RWPE2 (cell line): ENCODE measurements around the gene HIVEP3.

Experiments used
- ATAC-seq: fragments of 200-7000 bp; cut with Tn5 transposase; 3 replicates; pipeline ENCODE4 v1.9.1; 2021; ENCODE audit warnings: low read depth
- DNase-seq: peaks from one replicate; pipeline ENCODE4 v3.0.0-alpha.2; 2020; ENCODE audit warnings: low spot score
- H3K27ac ChIP-seq: fragments of 450-650 bp; 2 replicates; pipeline ENCODE4 v1.5.1; 2017; ENCODE audit warnings: mild to moderate bottlenecking; ENCODE audit not compliant: poor library complexity, severe bottlenecking
- H3K27me3 ChIP-seq: fragments of 250-450 bp; sonication (Bioruptor Pico); 2 replicates; pipeline ENCODE4 v1.5.1; 2021; ENCODE audit warnings: mild to moderate bottlenecking, moderate library complexity; ENCODE audit not compliant: insufficient read depth, poor library complexity, severe bottlenecking
- H3K36me3 ChIP-seq: fragments of 250-450 bp; sonication (Bioruptor Pico); 2 replicates; pipeline ENCODE4 v1.5.1; 2020; ENCODE audit warnings: low read depth, mild to moderate bottlenecking, moderate library complexity
- H3K4me1 ChIP-seq: fragments of 250-450 bp; sonication (Bioruptor Pico); 2 replicates; pipeline ENCODE4 v1.5.1; 2021; ENCODE audit warnings: mild to moderate bottlenecking, moderate library complexity; ENCODE audit not compliant: insufficient read depth, poor library complexity, severe bottlenecking
- H3K4me3 ChIP-seq: fragments of 250-450 bp; sonication (Bioruptor Pico); 2 replicates; pipeline ENCODE4 v1.5.1; 2021; ENCODE audit warnings: mild to moderate bottlenecking, moderate library complexity; ENCODE audit not compliant: severe bottlenecking
- H3K9me3 ChIP-seq: fragments of 250-450 bp; sonication (Bioruptor Pico); 2 replicates; pipeline ENCODE4 v1.5.1; 2021; ENCODE audit warnings: mild to moderate bottlenecking, moderate library complexity; ENCODE audit not compliant: severe bottlenecking
- TF ChIP-seq, protein P1 (sequence below): fragments of 450-650 bp; IDR thresholded peaks from one replicate; pipeline ENCODE4 v1.5.1; 2017; ENCODE audit warnings: mild to moderate bottlenecking, moderate library complexity; ENCODE audit not compliant: poor library complexity, severe bottlenecking

HIVEP3 gene

DNA sequence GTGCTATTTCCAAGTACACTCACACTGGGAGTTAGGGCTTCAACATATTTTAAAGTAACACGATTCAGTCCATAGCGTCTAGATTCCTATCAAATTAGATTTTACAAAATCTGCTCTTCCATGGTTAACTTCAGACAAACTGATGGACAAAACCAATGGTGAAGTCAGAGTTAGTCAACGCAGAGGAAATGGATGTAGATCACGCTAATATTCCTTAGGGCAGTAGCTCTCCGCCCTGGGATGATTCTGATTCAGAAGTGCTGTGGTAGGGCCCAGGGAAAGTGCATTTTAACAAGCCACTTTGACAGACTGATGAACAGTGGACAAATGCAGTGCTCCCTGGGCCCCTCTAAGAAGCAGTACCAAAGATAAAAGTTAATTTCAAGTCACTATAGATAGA lies 83.2 kb downstream of the HIVEP3 start:
- no peak for DNase-seq
- Histone ChIP-seq H3K36me3 (no peaks in the 10 kb centered on the region), H3K4me3 (no peak overlapping the region), H3K27me3 (no peaks in the 10 kb centered on the region), H3K4me1 (peaks cover 2% of the 10 kb centered on the region), H3K9me3 (no peaks in the 10 kb centered on the region), H3K27ac (no peak overlapping the region)
- no peak for ATAC-seq
- TF ChIP-seq, protein P1, sequence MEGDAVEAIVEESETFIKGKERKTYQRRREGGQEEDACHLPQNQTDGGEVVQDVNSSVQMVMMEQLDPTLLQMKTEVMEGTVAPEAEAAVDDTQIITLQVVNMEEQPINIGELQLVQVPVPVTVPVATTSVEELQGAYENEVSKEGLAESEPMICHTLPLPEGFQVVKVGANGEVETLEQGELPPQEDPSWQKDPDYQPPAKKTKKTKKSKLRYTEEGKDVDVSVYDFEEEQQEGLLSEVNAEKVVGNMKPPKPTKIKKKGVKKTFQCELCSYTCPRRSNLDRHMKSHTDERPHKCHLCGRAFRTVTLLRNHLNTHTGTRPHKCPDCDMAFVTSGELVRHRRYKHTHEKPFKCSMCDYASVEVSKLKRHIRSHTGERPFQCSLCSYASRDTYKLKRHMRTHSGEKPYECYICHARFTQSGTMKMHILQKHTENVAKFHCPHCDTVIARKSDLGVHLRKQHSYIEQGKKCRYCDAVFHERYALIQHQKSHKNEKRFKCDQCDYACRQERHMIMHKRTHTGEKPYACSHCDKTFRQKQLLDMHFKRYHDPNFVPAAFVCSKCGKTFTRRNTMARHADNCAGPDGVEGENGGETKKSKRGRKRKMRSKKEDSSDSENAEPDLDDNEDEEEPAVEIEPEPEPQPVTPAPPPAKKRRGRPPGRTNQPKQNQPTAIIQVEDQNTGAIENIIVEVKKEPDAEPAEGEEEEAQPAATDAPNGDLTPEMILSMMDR, result no peak

DNA sequence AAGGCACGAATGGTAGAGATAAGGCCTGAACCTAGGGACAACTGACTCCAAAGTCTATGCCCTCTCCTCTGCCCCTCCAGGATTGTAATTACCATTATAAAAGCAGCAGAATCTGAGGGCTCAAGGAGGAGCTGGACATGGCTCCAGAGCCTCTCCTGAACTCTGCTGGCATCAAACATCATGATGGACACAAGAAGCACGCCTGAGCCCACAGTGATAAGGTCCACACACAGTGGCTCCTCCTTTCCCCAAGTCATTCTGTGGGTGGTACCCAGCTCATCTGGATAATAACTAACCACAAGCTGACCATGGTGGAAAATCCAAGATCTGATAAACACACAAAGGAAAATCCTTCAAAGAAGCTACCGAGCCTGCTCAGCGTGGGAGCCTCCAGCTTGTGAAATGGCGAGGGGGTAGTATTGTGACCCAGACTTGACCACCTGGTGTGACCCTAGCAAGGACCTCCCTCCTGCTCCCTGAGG lies 85.2 kb downstream of the HIVEP3 start:
- Histone ChIP-seq H3K4me3 (no peak overlapping the region), H3K9me3 (no peaks in the 10 kb centered on the region), H3K4me1 (no peaks in the 10 kb centered on the region), H3K36me3 (no peaks in the 10 kb centered on the region), H3K27me3 (no peaks in the 10 kb centered on the region), H3K27ac (no peak overlapping the region)
- DNase-seq (no peak), ATAC-seq (no peak)
- TF ChIP-seq, protein P1, result no peak

DNA sequence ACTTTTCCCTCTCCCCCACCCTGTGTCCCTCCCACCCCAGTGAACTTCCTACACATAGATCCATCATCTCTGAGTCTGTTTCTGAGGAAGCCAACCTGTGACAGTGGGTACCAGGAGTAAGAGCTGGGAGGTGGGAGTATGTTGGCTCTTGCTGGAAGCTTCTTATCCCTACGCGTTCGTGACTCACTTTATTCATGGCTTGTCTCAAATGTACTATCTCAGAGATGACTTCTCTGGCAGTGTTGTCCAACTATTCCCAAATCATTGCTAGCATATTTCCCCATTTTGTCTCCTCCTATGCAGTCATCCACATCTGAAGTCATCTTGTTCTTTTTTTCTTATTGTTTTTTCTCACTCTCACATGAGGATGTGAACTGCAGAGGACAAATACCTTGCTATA lies 88.0 kb downstream of the HIVEP3 start:
- ATAC-seq (no peak), DNase-seq (no peak)
- Histone ChIP-seq H3K4me1 (no peaks in the 10 kb centered on the region), H3K4me3 (no peak overlapping the region), H3K36me3 (no peaks in the 10 kb centered on the region), H3K27ac (no peak overlapping the region), H3K9me3 (no peaks in the 10 kb centered on the region), H3K27me3 (no peaks in the 10 kb centered on the region)
- TF ChIP-seq, protein P1, result no peak

DNA sequence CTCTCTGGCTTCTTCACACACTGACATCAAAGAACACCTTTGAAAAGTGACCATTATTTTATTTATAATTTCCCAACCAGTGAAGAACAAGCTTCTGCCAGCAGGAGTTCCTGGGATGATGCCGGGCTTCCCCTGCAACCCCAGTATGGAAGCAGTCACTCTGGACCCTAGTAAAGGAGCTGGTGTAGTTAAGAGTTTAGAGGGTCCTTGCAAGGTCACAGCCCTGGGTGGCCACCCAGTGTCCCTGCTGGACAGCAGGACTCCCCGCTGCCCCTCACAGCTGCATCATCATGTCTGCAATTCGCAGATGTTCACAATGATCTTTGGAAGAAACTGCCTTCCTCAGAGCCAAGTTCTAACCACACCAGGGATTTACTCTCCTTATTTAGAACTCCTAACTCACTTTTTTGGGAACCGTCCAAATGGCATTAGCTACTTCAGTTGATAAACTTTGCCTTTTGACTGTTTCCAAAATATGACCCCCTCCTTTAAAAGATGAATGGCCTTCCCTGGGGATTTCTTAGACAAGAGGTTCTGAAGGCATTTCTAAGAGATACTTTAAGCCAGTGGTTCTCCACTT lies 90.6 kb downstream of the HIVEP3 start:
- Histone ChIP-seq H3K4me1 (no peaks in the 10 kb centered on the region), H3K27me3 (no peaks in the 10 kb centered on the region), H3K9me3 (no peaks in the 10 kb centered on the region), H3K4me3 (no peak overlapping the region), H3K27ac (no peak overlapping the region), H3K36me3 (no peaks in the 10 kb centered on the region)
- DNase-seq (no peak), ATAC-seq (no peak)
- TF ChIP-seq, protein P1, result no peak

DNA sequence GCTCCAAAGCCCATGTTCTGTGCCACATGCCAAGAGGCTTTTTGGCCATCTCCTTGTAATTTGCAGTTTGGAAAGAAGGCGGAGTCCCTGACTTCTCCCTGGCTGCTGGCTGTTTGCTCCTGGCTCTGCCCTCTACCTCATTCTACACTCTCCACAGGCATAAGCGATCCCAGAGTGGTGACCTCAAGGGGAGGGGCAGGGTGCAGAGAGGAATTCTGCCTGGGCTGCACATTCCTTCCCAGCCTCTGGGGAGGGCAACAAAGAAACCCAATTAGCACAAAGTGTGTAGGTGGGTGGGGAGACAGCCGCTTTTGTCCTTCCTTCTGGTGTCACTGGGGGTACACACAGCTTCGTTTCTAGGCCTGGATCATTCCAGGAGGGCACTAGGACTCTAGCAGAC lies 95.3 kb downstream of the HIVEP3 start:
- Histone ChIP-seq H3K27ac (no peak overlapping the region), H3K4me1 (no peaks in the 10 kb centered on the region), H3K27me3 (no peaks in the 10 kb centered on the region), H3K4me3 (no peak overlapping the region), H3K36me3 (no peaks in the 10 kb centered on the region), H3K9me3 (no peaks in the 10 kb centered on the region)
- no peak for DNase-seq
- TF ChIP-seq, protein P1, result no peak
- ATAC-seq, result no peak
